Activated CD8-positive, alpha-beta memory T cell treated with anti-CD3 and anti-CD28 coated beads, Interleukin-2, amount 10 ng/mL, durations not matched to agents 7 days and 5 days (primary cell): ENCODE results near the gene LPIN3. TPM values are rescaled to one million over a fixed set of nuclear protein-coding genes. Genes with fewer than 3 reads are reported as not detected.

Source experiments
- ATAC-seq: fragments of 150-1000 bp; cut with Tn5 transposase; one replicate; pipeline ENCODE4 v1.10.0; 2021; ENCODE audit warnings: moderate library complexity
- CTCF ChIA-PET: fragments of 350-600 bp; sonication (Branson Sonifier 250); formaldehyde crosslinking; loops from one replicate; lab custom pipeline; 2021; ENCODE audit warnings: antibody characterized with exemption; lab: Charles Lee
- DNase-seq: peaks from one replicate; pipeline ENCODE4 v3.0.0-alpha.2; 2020
- H3K27ac Mint-ChIP-seq: one replicate; pipeline ENCODE4 v1.8.0; 2021; ENCODE audit warnings: mild to moderate bottlenecking, mixed read lengths
- H3K27me3 Mint-ChIP-seq: one replicate; pipeline ENCODE4 v1.8.0; 2021; ENCODE audit warnings: mixed read lengths
- H3K36me3 Mint-ChIP-seq: one replicate; pipeline ENCODE4 v1.8.0; 2021; ENCODE audit warnings: mild to moderate bottlenecking, mixed read lengths
- H3K4me1 Mint-ChIP-seq: one replicate; pipeline ENCODE4 v1.8.0; 2021; ENCODE audit warnings: mixed read lengths
- H3K4me3 Mint-ChIP-seq: one replicate; pipeline ENCODE4 v1.8.0; 2021; ENCODE audit warnings: mild to moderate bottlenecking, moderate library complexity, mixed read lengths
- H3K9me3 Mint-ChIP-seq: one replicate; pipeline ENCODE4 v1.8.0; 2022; ENCODE audit warnings: low read depth, mixed read lengths
- total RNA-seq, 2 experiments: library from RNA; stranded (reverse); gene quantifications; one replicate each; pipeline ENCODE4 v1.2.3, GENCODE V29; 2021

The LPIN3 gene
- total RNA-seq, 2 experiments from 2014 or later: 0.37 to 1.5 TPM

GRCh38 chr20:41359541-41360011 lies 19.0 kb downstream of the LPIN3 start:
- ATAC-seq (no peak), DNase-seq (no peak)
- Mint-ChIP-seq H3K36me3 (no peaks in the 10 kb centered on the region), H3K27ac (no peak overlapping the region), H3K27me3 (no peaks in the 10 kb centered on the region), H3K9me3 (no peaks in the 10 kb centered on the region), H3K4me1 (no peaks in the 10 kb centered on the region), H3K4me3 (no peak overlapping the region)
- CTCF ChIA-PET: no interaction called here

GRCh38 chr20:41360831-41361756 lies 20.5 kb downstream of the LPIN3 start:
- H3K27ac Mint-ChIP-seq: no peak overlapping the region
- CTCF ChIA-PET: no interaction called here
- H3K27me3 Mint-ChIP-seq: peaks cover 10% of the 10 kb centered on the region
- H3K4me1 Mint-ChIP-seq: no peaks in the 10 kb centered on the region
- H3K9me3 Mint-ChIP-seq: no peaks in the 10 kb centered on the region
- no peak for DNase-seq
- no peak overlapping the region for H3K4me3 Mint-ChIP-seq
- H3K36me3 Mint-ChIP-seq: no peaks in the 10 kb centered on the region
- ATAC-seq: no peak

- Mint-ChIP-seq H3K4me3 (no peak overlapping the region), H3K9me3 (no peaks in the 10 kb centered on the region), H3K27ac (no peak overlapping the region), H3K36me3 (no peaks in the 10 kb centered on the region), H3K27me3 (peaks cover 12% of the 10 kb centered on the region), H3K4me1 (no peaks in the 10 kb centered on the region)
- CTCF ChIA-PET: no interaction called here
- ATAC-seq (no peak), DNase-seq (no peak)
Measured at GRCh38 chr20:41361757-41362747, 21.4 kb downstream of the LPIN3 start.

GRCh38 chr20:41362748-41363140 lies 22.1 kb downstream of the LPIN3 start:
- Mint-ChIP-seq H3K27ac (no peak overlapping the region), H3K36me3 (no peaks in the 10 kb centered on the region)
- no peak for ATAC-seq

GRCh38 chr20:41363601-41364000 lies 23.0 kb downstream of the LPIN3 start:
- no peaks in the 10 kb centered on the region for H3K4me1 Mint-ChIP-seq
- no peaks in the 10 kb centered on the region for H3K36me3 Mint-ChIP-seq
- ATAC-seq: no peak
- H3K9me3 Mint-ChIP-seq: no peaks in the 10 kb centered on the region
- H3K27me3 Mint-ChIP-seq: peaks cover 24% of the 10 kb centered on the region
- no peak overlapping the region for H3K27ac Mint-ChIP-seq
- CTCF ChIA-PET: no interaction called here
- no peak overlapping the region for H3K4me3 Mint-ChIP-seq
- no peak for DNase-seq

More at GRCh38 chr20:41362748-41363140, 22.1 kb downstream of the LPIN3 start:
- Mint-ChIP-seq H3K27me3 (peaks cover 19% of the 10 kb centered on the region), H3K4me3 (no peak overlapping the region), H3K4me1 (no peaks in the 10 kb centered on the region), H3K9me3 (no peaks in the 10 kb centered on the region)
- no peak for DNase-seq
- CTCF ChIA-PET: no interaction called here

GRCh38 chr20:41364236-41364855 lies 23.7 kb downstream of the LPIN3 start:
- Mint-ChIP-seq H3K4me1 (no peaks in the 10 kb centered on the region), H3K9me3 (no peaks in the 10 kb centered on the region), H3K27me3 (peaks cover 29% of the 10 kb centered on the region), H3K36me3 (no peaks in the 10 kb centered on the region), H3K27ac (no peak overlapping the region), H3K4me3 (no peak overlapping the region)
- ATAC-seq: no peak
- CTCF ChIA-PET: no interaction called here
- DNase-seq: no peak

- CTCF ChIA-PET: no interaction called here
- ATAC-seq (no peak), DNase-seq (no peak)
- Mint-ChIP-seq H3K27ac (no peak overlapping the region), H3K9me3 (no peaks in the 10 kb centered on the region), H3K4me1 (no peaks in the 10 kb centered on the region), H3K36me3 (no peaks in the 10 kb centered on the region), H3K4me3 (no peak overlapping the region), H3K27me3 (peaks cover 32% of the 10 kb centered on the region)
Measured at GRCh38 chr20:41364967-41365765, 24.5 kb downstream of the LPIN3 start.

GRCh38 chr20:41365777-41366545 lies 25.3 kb downstream of the LPIN3 start:
- no peaks in the 10 kb centered on the region for H3K4me1 Mint-ChIP-seq
- H3K36me3 Mint-ChIP-seq: no peaks in the 10 kb centered on the region
- peaks cover 32% of the 10 kb centered on the region for H3K27me3 Mint-ChIP-seq
- H3K9me3 Mint-ChIP-seq: no peaks in the 10 kb centered on the region
- DNase-seq (no peak), ATAC-seq (no peak)
- no peak overlapping the region for H3K27ac Mint-ChIP-seq
- CTCF ChIA-PET: no interaction called here
- H3K4me3 Mint-ChIP-seq: no peak overlapping the region

GRCh38 chr20:41366546-41367392 lies 26.1 kb downstream of the LPIN3 start, which contains the start of gene EMILIN3:
EMILIN3 (minus strand) TSS chr20:41366818; CDS start chr20:41366634, 184 bp downstream.
- H3K27ac Mint-ChIP-seq: no peak within 1 kb of the TSS

GRCh38 chr20:41367393-41367695 lies 26.7 kb downstream of the LPIN3 start:
- no peaks in the 10 kb centered on the region for H3K9me3 Mint-ChIP-seq
- ATAC-seq: no peak
- no peak overlapping the region for H3K4me3 Mint-ChIP-seq

More at GRCh38 chr20:41366546-41367392, 26.1 kb downstream of the LPIN3 start, which contains the start of gene EMILIN3:
- H3K27me3 Mint-ChIP-seq: peaks cover 32% of the 10 kb centered on the region
- ATAC-seq: no peak
- H3K4me1 Mint-ChIP-seq: no peaks in the 10 kb centered on the region
- CTCF ChIA-PET: no interaction called here
- no peak for DNase-seq
- no peak within 1 kb of the TSS for H3K4me3 Mint-ChIP-seq
- H3K36me3 Mint-ChIP-seq: no peaks in the 10 kb centered on the region
- H3K9me3 Mint-ChIP-seq: no peaks in the 10 kb centered on the region

GRCh38 chr20:41367956-41368355 lies 27.3 kb downstream of the LPIN3 start:
- Mint-ChIP-seq H3K9me3 (no peaks in the 10 kb centered on the region), H3K36me3 (no peaks in the 10 kb centered on the region), H3K27ac (no peak overlapping the region), H3K4me1 (no peaks in the 10 kb centered on the region), H3K27me3 (peaks cover 34% of the 10 kb centered on the region), H3K4me3 (no peak overlapping the region)
- ATAC-seq (no peak), DNase-seq (no peak)
- CTCF ChIA-PET: no interaction called here

More at GRCh38 chr20:41367393-41367695, 26.7 kb downstream of the LPIN3 start:
- CTCF ChIA-PET: no interaction called here
- Mint-ChIP-seq H3K27me3 (peaks cover 32% of the 10 kb centered on the region), H3K36me3 (no peaks in the 10 kb centered on the region), H3K4me1 (no peaks in the 10 kb centered on the region), H3K27ac (no peak overlapping the region)
- DNase-seq: no peak
